Nucleus accumbens (tissue), 56 donors: ENCODE results near the gene YWHAB.

ENCODE experiments used
- DNase-seq, 56 donors: peaks; one replicate each; lab custom pipeline; 2025; lab: John Stamatoyannopoulos, UW

Gene YWHAB

DNA sequence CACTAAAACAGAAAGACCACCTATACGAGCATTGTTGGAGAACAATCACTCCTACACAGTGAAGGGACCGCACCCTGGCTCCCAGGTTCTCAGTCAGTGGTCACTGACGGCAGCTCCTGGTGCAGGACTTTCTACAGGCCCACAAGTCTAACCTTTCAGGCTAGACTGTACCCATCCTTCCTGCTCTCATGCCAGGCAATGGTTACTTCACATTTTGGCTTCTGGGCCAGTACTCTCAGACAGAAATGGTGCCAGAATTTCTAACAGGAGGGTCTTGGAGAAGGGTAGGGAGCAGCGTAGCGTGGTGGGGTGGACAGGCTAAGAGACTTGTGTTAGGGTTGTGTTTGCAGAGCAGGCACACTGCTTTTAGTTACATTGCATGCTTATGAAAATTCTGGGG is 62.6 kb downstream of the YWHAB start:
- DNase-seq, result no peak

DNA sequence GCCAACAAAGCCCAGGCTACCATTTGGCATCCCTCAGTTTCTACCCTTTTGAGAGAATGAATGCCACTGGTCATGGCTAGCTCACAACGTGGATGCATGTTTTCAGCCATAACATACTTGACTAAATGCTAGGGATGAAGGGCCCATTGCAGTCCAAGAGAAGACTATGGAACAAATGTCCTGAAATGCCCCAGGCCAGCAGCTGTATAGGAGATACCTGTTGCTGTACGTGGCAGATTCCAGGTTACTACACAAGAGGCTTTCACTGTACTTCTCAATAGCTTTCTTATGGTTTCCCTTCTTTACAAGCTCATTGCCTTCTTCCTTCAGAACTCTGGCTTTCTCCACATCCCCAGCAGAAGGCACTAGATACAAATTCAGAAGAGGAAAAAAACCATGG is 63.0 kb downstream of the YWHAB start:
- no peak for DNase-seq

DNA sequence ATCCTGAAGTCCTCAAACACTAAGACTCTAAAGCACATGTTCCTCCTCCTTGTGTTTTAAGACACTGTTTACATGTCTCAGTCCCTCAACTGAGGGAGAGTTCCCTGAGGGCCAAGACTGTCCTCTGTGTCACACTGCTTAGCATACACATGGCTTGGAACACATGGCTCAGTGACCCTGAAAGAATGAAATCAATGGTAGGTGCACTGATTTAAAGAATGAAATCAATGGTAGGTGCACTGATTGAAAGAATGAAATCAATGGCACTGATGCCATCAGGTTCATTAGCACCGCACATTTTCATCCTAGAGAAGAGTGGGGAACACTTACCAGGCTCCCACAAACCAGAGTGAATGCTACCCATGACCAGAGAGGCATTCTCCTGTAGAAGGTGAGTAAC is 64.9 kb downstream of the YWHAB start:
- no peak for DNase-seq

DNA sequence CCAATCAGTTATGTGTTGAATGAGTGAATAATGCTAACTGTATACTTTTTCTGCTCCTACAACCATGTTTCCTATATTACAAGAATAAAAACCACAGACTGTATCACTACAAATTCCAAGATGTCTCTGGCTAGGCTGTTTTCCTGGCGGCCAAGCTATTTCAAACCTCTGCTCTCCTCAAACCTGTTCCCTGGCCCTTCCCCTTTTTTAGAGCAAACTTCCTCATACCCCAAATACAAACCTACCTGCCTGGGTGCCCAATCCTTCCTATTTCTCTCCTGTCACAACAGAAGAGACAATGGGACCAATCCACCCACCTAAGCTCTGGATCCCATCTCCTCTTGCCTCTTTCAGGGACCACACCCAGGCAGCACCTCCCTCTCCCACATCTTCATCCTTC is 67.2 kb downstream of the YWHAB start:
- DNase-seq, result no peak

DNA sequence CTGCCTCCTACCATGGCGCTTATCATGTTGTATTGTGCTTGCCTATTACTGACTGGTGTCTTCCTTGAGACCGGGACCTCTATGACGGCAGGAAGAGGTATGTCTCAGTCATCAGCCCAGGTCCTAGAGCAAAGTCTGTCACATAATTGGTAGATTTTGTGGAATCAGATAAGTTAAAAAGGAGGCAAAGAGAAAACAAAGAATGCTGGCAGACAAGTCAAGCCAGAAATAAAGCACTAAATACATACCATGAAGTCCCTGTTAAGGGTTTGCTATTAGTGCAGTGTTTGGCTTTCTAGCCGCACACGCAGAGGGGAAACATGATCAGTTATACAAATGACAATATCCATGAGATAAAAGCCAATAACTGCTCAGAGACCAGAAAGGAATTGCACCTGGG is 68.7 kb downstream of the YWHAB start:
- DNase-seq, result no peak

DNA sequence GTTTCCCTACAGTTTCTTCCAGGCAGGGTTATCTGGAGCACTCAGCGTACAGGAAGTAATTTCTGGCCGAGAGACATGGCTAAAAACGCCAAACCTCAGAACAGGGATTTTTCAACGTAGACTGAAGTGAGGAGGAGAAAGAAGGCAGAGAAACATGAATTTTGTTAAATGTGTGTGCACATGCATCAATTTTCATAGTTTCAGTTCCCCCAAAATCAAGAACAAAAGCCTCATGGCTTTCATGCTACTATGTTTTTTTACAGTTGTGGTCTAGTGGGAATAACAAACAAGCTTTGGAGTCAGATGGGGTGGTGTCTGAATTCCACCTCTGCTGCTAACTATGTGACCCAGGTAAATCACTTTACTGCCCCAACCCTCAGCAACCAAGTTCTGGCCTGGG is 69.8 kb downstream of the YWHAB start:
- DNase-seq, result no peak

DNA sequence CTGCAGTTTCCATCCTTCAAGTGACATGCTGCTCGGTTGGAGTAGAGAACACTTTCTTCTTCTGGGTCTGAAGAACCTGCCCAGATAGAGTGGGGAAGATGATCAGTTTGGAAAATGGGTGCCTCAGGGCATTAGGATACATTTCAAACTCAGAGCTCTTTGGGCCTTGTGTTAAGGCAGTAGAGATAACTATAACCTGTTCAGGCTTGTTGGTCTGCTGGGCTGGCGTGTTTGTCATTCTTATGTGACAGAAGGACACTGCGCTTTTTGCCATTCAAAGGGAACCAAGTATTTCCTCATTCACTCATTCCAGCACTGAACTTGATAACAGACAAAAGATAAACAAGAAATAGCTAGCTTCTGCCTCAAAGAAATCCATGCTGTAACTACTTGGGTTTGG is 70.9 kb downstream of the YWHAB start:
- no peak for DNase-seq
